Muscle layer of duodenum (tissue), 2 donors: ENCODE results near the gene PKIG.

Experiments used
- H3K27ac ChIP-seq: one replicate; pipeline ENCODE4 v1.7.0; 2013; ENCODE audit warnings: mild to moderate bottlenecking, low read length
- H3K27me3 ChIP-seq: one replicate; pipeline ENCODE4 v1.7.0; 2013; ENCODE audit warnings: low read depth, mild to moderate bottlenecking, control low read depth, low read length
- H3K36me3 ChIP-seq, 2 donors: one replicate each; pipeline ENCODE4 v1.7.0; 2013; ENCODE audit warnings: low read length in 2 of 2, control low read depth in 1 of 2, mild to moderate bottlenecking in 1 of 2; ENCODE audit not compliant: insufficient read depth in 2 of 2, control insufficient read depth in 1 of 2
- H3K4me1 ChIP-seq, 2 donors: one replicate each; pipeline ENCODE4 v1.7.0; 2013; ENCODE audit warnings: low read length in 2 of 2, mild to moderate bottlenecking in 2 of 2, control low read depth in 1 of 2, moderate library complexity in 1 of 2; ENCODE audit not compliant: insufficient read depth in 2 of 2, control insufficient read depth in 1 of 2
- H3K4me3 ChIP-seq, 2 donors: one replicate each; pipeline ENCODE4 v1.7.0; 2013; ENCODE audit warnings: low read length in 2 of 2, low read depth in 1 of 2, mild to moderate bottlenecking in 1 of 2
- H3K9me3 ChIP-seq, 2 donors: one replicate each; pipeline ENCODE4 v1.7.0; 2013; ENCODE audit warnings: low read length in 2 of 2, control low read depth in 1 of 2, mild to moderate bottlenecking in 1 of 2; ENCODE audit not compliant: control insufficient read depth in 1 of 2
- donor health status: healthy.

PKIG gene

GRCh38 chr20:44633187-44633810 is 50.9 kb downstream of the PKIG start:
- H3K27ac ChIP-seq: no peak overlapping the region
- peaks cover 3 to 4% of the 10 kb centered on the region in 2 donors for H3K36me3 ChIP-seq
- H3K4me1 ChIP-seq: peaks cover 0 to 21% of the 10 kb centered on the region in 2 donors
- no peaks in the 10 kb centered on the region for H3K9me3 ChIP-seq
- H3K4me3 ChIP-seq: no peak overlapping the region
- H3K27me3 ChIP-seq: no peaks in the 10 kb centered on the region

GRCh38 chr20:44633872-44634600 is 51.7 kb downstream of the PKIG start:
- H3K4me3 ChIP-seq: no peak overlapping the region
- peaks cover 3 to 4% of the 10 kb centered on the region in 2 donors for H3K36me3 ChIP-seq
- H3K9me3 ChIP-seq: no peaks in the 10 kb centered on the region
- H3K27ac ChIP-seq: no peak overlapping the region
- H3K4me1 ChIP-seq: peaks cover 0 to 20% of the 10 kb centered on the region in 2 donors
- H3K27me3 ChIP-seq: no peaks in the 10 kb centered on the region

GRCh38 chr20:44635877-44636276 is 53.5 kb downstream of the PKIG start:
- Histone ChIP-seq H3K27ac (no peak overlapping the region), H3K27me3 (no peaks in the 10 kb centered on the region), H3K9me3 (no peaks in the 10 kb centered on the region), H3K4me1 (peaks cover 0 to 15% of the 10 kb centered on the region in 2 donors), H3K36me3 (peaks cover 3 to 8% of the 10 kb centered on the region in 2 donors), H3K4me3 (no peak overlapping the region)

- Histone ChIP-seq H3K27ac (no peak overlapping the region), H3K4me3 (no peak overlapping the region), H3K9me3 (no peaks in the 10 kb centered on the region), H3K27me3 (no peaks in the 10 kb centered on the region), H3K4me1 (peaks cover 2 to 13% of the 10 kb centered on the region in 2 donors), H3K36me3 (peaks cover 3 to 8% of the 10 kb centered on the region in 2 donors)
These were observed 54.7 kb downstream of the PKIG start for GRCh38 chr20:44637042-44637441.

GRCh38 chr20:44637522-44638372 is 55.4 kb downstream of the PKIG start:
- H3K27ac ChIP-seq: no peak overlapping the region
- peaks cover 3 to 8% of the 10 kb centered on the region in 2 donors for H3K36me3 ChIP-seq
- H3K4me3 ChIP-seq: no peak overlapping the region
- no peaks in the 10 kb centered on the region for H3K27me3 ChIP-seq
- no peaks in the 10 kb centered on the region for H3K9me3 ChIP-seq
- peaks cover 9 to 14% of the 10 kb centered on the region in 2 donors for H3K4me1 ChIP-seq

- no peak overlapping the region for H3K27ac ChIP-seq
- H3K9me3 ChIP-seq: no peaks in the 10 kb centered on the region
- H3K4me1 ChIP-seq: peaks cover 17 to 21% of the 10 kb centered on the region in 2 donors
- no peaks in the 10 kb centered on the region for H3K27me3 ChIP-seq
- H3K4me3 ChIP-seq: no peak overlapping the region
- H3K36me3 ChIP-seq: peaks cover 0 to 8% of the 10 kb centered on the region in 2 donors
These were observed 58.1 kb downstream of the PKIG start for GRCh38 chr20:44640522-44640921.

- no peak overlapping the region for H3K4me3 ChIP-seq
- peaks cover 0 to 4% of the 10 kb centered on the region in 2 donors for H3K36me3 ChIP-seq
- H3K27ac ChIP-seq: no peak overlapping the region
- peaks cover 18 to 28% of the 10 kb centered on the region in 2 donors for H3K4me1 ChIP-seq
- H3K9me3 ChIP-seq: no peaks in the 10 kb centered on the region
- H3K27me3 ChIP-seq: no peaks in the 10 kb centered on the region
These were observed 58.9 kb downstream of the PKIG start for GRCh38 chr20:44641325-44641724.

GRCh38 chr20:44642203-44643153 is 60.1 kb downstream of the PKIG start:
- H3K27me3 ChIP-seq: no peaks in the 10 kb centered on the region
- peaks cover 21 to 32% of the 10 kb centered on the region in 2 donors for H3K4me1 ChIP-seq
- H3K9me3 ChIP-seq: no peaks in the 10 kb centered on the region
- H3K27ac ChIP-seq: peak overlapping the region; percentile 66
- peaks cover 0 to 4% of the 10 kb centered on the region in 2 donors for H3K36me3 ChIP-seq
- peak overlapping the region in 1 of 2 donors; percentile 23 for H3K4me3 ChIP-seq

- Histone ChIP-seq H3K4me1 (peaks cover 21 to 32% of the 10 kb centered on the region in 2 donors), H3K9me3 (no peaks in the 10 kb centered on the region), H3K27ac (peak overlapping the region; percentile 66), H3K36me3 (peaks cover 0 to 4% of the 10 kb centered on the region in 2 donors), H3K27me3 (no peaks in the 10 kb centered on the region), H3K4me3 (no peak overlapping the region)
These were observed 60.8 kb downstream of the PKIG start for GRCh38 chr20:44643154-44643519.

GRCh38 chr20:44643596-44644229 is 61.3 kb downstream of the PKIG start:
- Histone ChIP-seq H3K4me1 (peaks cover 21 to 32% of the 10 kb centered on the region in 2 donors), H3K9me3 (no peaks in the 10 kb centered on the region), H3K36me3 (peaks cover 0 to 4% of the 10 kb centered on the region in 2 donors), H3K27me3 (no peaks in the 10 kb centered on the region), H3K4me3 (no peak overlapping the region), H3K27ac (peak overlapping the region; percentile 66)
